HG02642 (cell line): ENCODE measurements around the gene METTL15.
A peak's percentile ranks its signal among the peaks of the same experiment; 100 is the strongest.
"Not testable (repeated sequence)": the region's sequence is repeated elsewhere in the genome, so short reads cannot be mapped to it uniquely, and the experiment has no call there.

Source experiments
- ATAC-seq: cut with Tn5 transposase; IDR thresholded peaks from one replicate; pipeline ENCODE4 v1.9.1; 2021; ENCODE audit warnings: mild to moderate bottlenecking; ENCODE audit not compliant: unreplicated experiment, poor library complexity

The METTL15 gene, protein sequence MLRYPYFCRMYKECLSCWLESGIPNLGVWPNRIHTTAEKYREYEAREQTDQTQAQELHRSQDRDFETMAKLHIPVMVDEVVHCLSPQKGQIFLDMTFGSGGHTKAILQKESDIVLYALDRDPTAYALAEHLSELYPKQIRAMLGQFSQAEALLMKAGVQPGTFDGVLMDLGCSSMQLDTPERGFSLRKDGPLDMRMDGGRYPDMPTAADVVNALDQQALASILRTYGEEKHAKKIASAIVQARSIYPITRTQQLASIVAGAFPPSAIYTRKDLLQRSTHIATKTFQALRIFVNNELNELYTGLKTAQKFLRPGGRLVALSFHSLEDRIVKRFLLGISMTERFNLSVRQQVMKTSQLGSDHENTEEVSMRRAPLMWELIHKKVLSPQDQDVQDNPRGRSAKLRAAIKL

GRCh38 chr11:28107750-28108618, at the start of gene METTL15, which contains the start of gene KIF18A:
Gene METTL15, plus strand, starts transcription at chr11:28108388. Its CDS starts 4,947 bp downstream, at chr11:28113335.
Gene KIF18A, minus strand, starts transcription at chr11:28108156. Its CDS starts 10,209 bp downstream, at chr11:28097947.
- ATAC-seq, result peak; percentile 95

- no peak for ATAC-seq
Observed at GRCh38 chr11:28071305-28071704, 36.9 kb upstream of the METTL15 start.

DNA sequence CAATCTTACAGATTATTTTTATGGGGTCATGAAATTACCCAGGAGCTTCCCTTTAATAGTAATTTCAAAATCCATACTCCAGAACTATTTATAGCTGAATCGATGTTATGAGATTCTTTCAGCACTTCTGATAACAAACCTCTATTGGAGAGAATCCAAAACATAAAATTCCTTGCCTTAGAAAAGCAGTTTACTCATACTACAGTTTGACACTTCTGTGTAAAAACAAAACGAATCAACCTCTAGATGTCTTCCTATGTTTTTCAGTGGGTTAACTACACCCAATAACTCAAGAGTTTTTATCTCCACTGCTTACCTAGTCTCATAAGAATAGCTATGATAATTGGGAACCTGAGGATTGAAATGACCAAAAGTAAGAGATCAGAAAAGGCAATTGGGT, 35.9 kb upstream of the METTL15 start:
- no peak for ATAC-seq

DNA sequence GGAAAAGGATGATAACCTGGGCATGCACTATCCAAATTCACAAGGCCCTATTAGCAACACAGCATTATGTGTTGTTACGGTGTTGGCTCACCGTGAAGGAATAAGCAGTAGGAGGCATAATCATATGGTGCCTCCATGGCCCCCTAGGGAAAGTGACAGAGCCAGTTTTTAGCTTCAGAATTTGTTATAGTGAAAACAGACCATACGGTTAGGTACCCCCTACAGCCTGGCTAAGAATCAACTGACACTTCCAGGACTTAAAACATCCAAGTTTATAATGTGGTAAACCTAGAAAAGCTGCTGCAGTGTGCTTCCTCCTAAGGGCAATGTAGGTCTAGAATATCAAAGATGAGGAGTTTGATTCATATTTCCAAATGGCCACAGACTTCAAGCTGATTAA, 30.7 kb upstream of the METTL15 start:
- no peak for ATAC-seq

DNA sequence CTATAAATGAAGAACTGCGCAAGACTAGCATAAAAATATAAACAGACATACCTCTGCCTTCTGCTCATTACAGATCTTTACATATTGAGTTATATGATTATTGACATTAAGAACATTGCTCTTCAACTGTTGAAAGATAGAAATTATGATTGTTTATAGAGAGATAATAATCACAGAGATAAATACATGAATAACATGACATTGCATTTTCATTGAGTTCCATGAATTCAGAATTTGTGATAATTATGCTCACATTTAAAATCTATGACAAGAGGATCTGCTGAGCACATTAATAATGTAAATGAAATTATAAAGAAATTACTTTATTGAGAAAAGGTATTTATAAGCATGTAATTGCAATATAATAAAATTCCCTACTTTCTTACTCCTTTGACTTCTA, 25.1 kb upstream of the METTL15 start:
- no peak for ATAC-seq

DNA sequence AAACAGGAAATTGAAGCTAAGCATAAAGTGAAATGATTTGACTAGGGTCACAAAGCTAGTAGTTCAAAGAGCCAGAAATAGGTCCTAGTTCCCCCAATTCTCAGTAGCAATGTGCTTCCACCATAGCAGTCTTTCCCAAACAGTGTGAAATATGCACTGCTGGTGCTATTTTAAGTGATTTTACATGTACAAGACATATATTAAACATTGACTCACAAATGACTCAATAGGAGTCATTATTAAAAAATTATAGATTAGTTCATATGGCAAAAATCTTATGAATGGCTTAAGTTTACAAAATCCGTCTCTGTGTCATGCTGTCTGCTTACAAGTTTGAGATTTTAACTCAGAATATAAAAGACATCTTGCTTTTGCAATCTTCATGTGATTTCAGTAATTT, 21.6 kb upstream of the METTL15 start:
- no peak for ATAC-seq

- not testable (repeated sequence) for ATAC-seq
Observed at GRCh38 chr11:28087192-28087591, 21.0 kb upstream of the METTL15 start.

GRCh38 chr11:28087693-28088092, 20.5 kb upstream of the METTL15 start:
- ATAC-seq, result not testable (repeated sequence)

DNA sequence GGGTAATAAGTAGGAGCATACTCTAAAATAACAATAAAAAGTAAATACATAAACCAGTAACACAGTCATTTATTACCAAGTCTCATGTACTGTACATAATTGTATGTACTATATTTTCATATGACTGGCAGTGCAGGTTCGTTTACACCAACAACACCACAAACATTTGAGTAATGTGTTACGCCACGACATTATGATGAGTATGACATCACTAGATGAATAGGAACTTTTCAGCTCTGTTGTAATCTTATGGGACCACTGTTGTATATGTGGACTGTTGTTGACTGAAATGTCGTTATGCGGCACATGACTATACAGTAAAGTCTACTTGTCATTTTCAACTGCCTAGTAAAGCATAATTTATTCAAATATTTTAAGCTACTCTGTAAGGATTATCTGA, 18.8 kb upstream of the METTL15 start:
- no peak for ATAC-seq

- no peak for ATAC-seq
Observed at GRCh38 chr11:28090052-28090749, 18.0 kb upstream of the METTL15 start.

- no peak for ATAC-seq
Observed at GRCh38 chr11:28092786-28093185, 15.4 kb upstream of the METTL15 start.

- no peak for ATAC-seq
Observed at GRCh38 chr11:28098257-28098656, 9.9 kb upstream of the METTL15 start.

- ATAC-seq, result no peak
Observed at GRCh38 chr11:28099715-28100114, 8.5 kb upstream of the METTL15 start.

DNA sequence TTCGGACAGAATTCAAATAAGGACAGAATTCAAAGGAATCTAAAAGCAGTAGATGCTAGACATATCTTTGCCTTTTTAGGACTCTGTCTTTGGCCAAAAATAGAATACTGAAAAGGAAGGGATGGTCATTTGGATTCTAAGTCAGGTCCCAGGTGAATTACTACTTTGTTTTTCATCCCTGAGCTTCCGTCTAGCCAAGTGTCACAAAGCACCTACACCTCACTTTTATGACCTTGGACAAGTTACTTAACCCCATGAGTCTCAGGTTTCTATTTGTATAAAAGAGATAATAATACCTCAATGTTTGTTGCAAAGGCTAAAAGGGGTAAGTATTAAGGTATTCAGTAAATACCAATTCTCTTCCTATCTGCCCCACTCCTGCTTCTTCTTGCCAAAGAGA, 7.5 kb upstream of the METTL15 start:
- no peak for ATAC-seq

- ATAC-seq, result not testable (repeated sequence)
Observed at GRCh38 chr11:28102300-28102699, 5.9 kb upstream of the METTL15 start.

GRCh38 chr11:28104425-28104824, 3.8 kb upstream of the METTL15 start:
- no peak for ATAC-seq

GRCh38 chr11:28104984-28105383, 3.2 kb upstream of the METTL15 start:
- ATAC-seq, result no peak

- no peak for ATAC-seq
Observed at GRCh38 chr11:28105869-28106268, 2.3 kb upstream of the METTL15 start.

GRCh38 chr11:28106353-28107043, 1.7 kb upstream of the METTL15 start:
- ATAC-seq, result no peak

- ATAC-seq, result peak; percentile 0
Observed at GRCh38 chr11:28107191-28107749, 918 bp upstream of the METTL15 start.
